Stomach smooth muscle (tissue), 2 donors: ENCODE results near the gene KIAA1586.
"Not testable (repeated sequence)": the region's sequence is repeated elsewhere in the genome, so short reads cannot be mapped to it uniquely, and the experiment has no call there.

Experiments
- H3K27ac ChIP-seq: one replicate; pipeline ENCODE4 v1.7.0; 2013; ENCODE audit warnings: mild to moderate bottlenecking, low read length, inconsistent platforms
- H3K27me3 ChIP-seq, 2 donors: one replicate each; pipeline ENCODE4 v1.7.0; 2013; ENCODE audit warnings: low read length in 2 of 2; ENCODE audit not compliant: insufficient read depth in 2 of 2, control insufficient read depth in 1 of 2
- H3K36me3 ChIP-seq, 2 donors: one replicate each; pipeline ENCODE4 v1.7.0; 2013; ENCODE audit warnings: low read length in 2 of 2; ENCODE audit not compliant: control insufficient read depth in 2 of 2, insufficient read depth in 2 of 2
- H3K4me1 ChIP-seq: one replicate; pipeline ENCODE4 v1.7.0; 2013; ENCODE audit warnings: low read length; ENCODE audit not compliant: control insufficient read depth, insufficient read depth
- H3K4me3 ChIP-seq, 2 donors: one replicate each; pipeline ENCODE4 v1.7.0; 2013; ENCODE audit warnings: low read length in 2 of 2
- H3K9ac ChIP-seq, 2 donors: one replicate each; pipeline ENCODE4 v1.7.0; 2013; ENCODE audit warnings: low read length in 2 of 2, mild to moderate bottlenecking in 1 of 2
- H3K9me3 ChIP-seq, 2 donors: one replicate each; pipeline ENCODE4 v1.7.0; 2013; ENCODE audit warnings: low read length in 2 of 2; ENCODE audit not compliant: control insufficient read depth in 2 of 2
- donor health status: healthy.
- donor health status: Pancreatic carcinoma.

KIAA1586 gene, protein sequence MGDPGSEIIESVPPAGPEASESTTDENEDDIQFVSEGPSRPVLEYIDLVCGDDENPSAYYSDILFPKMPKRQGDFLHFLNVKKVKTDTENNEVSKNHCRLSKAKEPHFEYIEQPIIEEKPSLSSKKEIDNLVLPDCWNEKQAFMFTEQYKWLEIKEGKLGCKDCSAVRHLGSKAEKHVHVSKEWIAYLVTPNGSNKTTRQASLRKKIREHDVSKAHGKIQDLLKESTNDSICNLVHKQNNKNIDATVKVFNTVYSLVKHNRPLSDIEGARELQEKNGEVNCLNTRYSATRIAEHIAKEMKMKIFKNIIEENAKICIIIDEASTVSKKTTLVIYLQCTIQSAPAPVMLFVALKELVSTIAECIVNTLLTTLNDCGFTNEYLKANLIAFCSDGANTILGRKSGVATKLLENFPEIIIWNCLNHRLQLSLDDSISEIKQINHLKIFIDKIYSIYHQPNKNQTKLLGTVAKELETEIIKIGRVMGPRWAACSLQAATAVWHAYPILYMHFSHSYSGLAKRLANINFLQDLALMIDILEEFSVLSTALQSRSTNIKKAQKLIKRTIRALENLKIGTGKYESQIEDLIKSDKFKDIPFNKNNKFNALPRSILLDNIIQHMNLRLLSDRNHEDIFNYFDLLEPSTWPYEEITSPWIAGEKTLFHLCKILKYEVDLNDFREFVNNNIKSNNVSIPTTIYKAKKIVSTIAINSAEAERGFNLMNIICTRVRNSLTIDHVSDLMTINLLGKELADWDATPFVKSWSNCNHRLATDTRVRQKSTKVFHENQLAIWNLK

DNA sequence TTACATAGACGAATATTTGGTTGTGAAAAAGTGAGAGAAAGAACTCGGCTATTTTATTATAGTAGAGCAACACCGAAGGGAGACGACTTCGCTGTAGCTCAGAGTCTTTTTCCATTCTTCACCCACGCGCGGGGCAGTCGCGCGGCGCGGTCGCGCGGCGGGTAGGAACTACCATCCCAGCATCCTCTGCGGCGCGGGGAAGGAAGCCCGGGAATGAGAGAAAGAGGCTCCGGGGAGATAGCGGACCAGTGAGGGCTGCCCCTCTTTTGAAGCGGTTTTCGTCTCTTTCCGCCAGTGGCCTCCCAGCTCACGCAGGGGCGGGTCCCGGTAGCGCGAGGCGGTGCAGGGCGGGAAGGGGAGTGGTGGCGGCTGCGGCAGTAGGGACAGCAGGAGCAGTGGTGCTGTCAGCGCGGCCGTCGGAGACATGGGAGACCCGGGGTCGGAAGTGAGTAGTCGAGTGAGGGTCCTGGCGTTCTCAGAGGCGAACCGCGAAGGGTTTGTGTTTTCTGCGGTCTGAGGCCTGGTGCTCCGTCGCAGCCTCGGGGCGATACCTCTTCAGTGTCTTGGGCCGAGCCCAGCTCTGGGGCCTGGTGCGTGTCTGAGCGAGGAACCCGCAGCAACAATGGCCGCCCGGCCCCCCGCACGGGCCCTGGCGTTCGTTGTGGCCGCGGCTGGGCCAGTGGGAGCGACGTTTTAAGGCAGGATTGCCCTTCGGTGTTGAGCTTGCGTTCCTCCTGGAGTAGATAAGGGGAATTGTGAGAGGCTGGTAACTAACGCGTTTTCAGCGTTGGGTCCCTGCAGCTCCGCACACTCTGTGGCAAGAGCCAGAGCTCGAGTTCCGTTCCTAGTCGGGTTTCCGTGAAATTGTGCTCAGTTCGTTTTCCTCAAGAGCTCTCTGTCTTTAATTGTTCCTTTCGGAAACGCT lies at the start of gene KIAA1586:
KIAA1586 (plus strand) TSS at position 362 of the 925 bp plus-strand sequence; CDS start at position 425, 63 bp downstream.
- H3K27ac ChIP-seq, H3K36me3 ChIP-seq, H3K27me3 ChIP-seq, H3K9me3 ChIP-seq, H3K4me1 ChIP-seq: not testable (repeated sequence)
- peak within 1 kb of the TSS; percentile 65 to 74 for H3K4me3 ChIP-seq
- H3K9ac ChIP-seq = peak within 1 kb of the TSS; percentile 14 to 58

DNA sequence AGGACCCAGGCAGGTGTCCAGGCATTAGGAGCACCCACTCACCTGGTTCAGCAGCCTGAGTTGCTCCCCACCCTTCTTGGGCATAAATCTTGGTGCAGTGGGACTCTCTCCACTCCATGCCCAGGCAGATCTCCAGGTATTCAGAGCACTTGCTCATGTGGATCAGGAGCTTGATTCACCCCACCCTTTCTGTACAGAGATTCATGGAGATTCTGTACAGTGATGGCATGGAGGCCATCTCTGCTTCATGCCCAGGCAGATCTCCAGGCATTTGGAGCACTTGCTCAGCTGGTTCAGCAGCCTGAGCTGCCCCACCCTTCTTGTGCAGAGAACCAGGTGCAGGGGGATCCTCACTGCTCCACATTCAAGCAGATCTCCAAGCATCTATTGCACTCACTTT lies 47.4 kb upstream of the KIAA1586 start:
- Histone ChIP-seq H3K4me3 (no peak overlapping the region), H3K36me3 (no peaks in the 10 kb centered on the region), H3K4me1 (no peaks in the 10 kb centered on the region), H3K9ac (no peak overlapping the region), H3K27ac (no peak overlapping the region), H3K27me3 (no peaks in the 10 kb centered on the region), H3K9me3 (peaks cover 0 to 8% of the 10 kb centered on the region in 2 donors)

DNA sequence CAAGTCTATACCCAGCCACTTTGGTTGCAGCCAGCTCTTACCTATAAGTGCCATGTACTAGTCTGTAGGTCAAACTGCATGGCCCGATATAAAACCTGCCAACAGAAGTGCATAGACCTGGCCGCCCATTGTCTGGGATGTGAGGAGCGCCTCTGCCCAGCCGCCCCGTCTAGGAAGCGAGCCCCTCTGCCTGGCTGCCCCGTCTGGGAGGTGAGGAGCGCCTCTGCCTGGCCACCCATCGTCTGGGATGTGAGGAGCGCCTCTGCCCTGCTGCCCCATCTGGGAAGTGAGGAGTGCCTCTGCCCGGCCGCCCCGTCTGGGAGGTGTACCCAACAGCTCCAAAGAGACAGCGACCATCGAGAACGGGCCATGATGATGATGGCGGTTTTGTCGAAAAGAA lies 46.7 kb upstream of the KIAA1586 start:
- not testable (repeated sequence) for H3K4me1 ChIP-seq, H3K27ac ChIP-seq, H3K9me3 ChIP-seq, H3K4me3 ChIP-seq, H3K36me3 ChIP-seq, H3K27me3 ChIP-seq, H3K9ac ChIP-seq

DNA sequence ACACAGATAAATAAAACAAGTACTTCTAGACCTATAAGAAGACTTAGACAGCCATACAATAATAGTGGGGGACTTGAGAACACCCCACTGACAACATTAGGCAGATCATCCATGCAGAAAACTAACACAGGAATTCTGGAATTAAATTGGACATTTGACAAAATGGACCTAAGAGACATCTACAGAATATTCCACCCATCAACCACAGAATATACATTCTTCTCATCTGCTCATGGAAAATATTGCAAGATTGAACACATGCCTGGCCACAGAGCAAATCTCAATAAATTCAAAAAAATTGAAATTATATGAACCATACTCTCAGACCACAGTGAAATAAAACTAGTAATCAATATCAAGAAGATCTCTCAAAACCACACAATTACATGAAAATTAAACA lies 44.3 kb upstream of the KIAA1586 start:
- Histone ChIP-seq H3K36me3 (no peaks in the 10 kb centered on the region), H3K27ac (no peak overlapping the region), H3K27me3 (no peaks in the 10 kb centered on the region), H3K4me1 (no peaks in the 10 kb centered on the region), H3K9ac (no peak overlapping the region), H3K9me3 (peaks cover 0 to 8% of the 10 kb centered on the region in 2 donors), H3K4me3 (no peak overlapping the region)

DNA sequence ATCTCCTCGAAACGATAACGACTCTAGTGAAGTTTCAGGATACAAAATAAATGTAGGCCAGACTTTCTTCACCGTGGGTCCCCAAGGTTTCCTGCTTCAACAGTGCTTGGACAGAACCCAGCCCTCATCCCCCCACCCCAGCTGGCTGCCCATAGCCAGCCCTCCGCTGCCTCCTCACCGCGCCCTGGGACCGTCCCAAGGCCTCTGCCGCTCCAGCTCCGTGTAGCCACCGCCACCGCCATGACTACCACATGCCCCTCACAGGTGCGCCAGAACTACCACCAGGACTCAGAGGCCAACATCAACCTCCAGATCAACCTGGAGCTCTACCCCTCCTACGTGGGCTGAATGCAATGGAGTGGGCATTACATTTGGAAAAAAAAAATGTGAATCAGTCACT lies 42.2 kb upstream of the KIAA1586 start:
- Histone ChIP-seq H3K36me3 (no peaks in the 10 kb centered on the region), H3K27ac (no peak overlapping the region), H3K27me3 (peaks cover 0 to 2% of the 10 kb centered on the region in 2 donors), H3K4me1 (no peaks in the 10 kb centered on the region), H3K4me3 (no peak overlapping the region), H3K9ac (no peak overlapping the region), H3K9me3 (peaks cover 0 to 3% of the 10 kb centered on the region in 2 donors)

DNA sequence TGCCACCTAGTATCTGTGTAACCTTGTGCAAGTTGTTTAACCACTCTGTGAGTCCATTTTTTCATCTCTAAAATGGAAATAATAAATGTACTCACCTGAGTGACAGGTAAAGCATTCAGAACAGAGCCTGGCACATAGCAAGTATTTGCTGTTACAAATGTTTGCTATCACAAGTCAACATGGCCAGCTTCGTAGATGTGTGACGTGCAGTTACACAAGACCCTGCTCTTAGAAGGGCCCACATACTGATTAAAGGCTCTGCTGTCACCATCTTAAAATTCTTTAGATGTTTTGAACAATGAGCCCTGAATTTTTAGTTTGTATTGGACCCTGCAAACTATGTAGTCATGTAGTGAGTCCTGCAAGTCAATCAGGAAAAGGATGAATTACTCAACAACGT lies 40.4 kb upstream of the KIAA1586 start:
- H3K9ac ChIP-seq = no peak overlapping the region
- H3K36me3 ChIP-seq = no peaks in the 10 kb centered on the region
- H3K9me3 ChIP-seq = no peaks in the 10 kb centered on the region
- peaks cover 0 to 2% of the 10 kb centered on the region in 2 donors for H3K27me3 ChIP-seq
- H3K27ac ChIP-seq = no peak overlapping the region
- H3K4me1 ChIP-seq = no peaks in the 10 kb centered on the region
- H3K4me3 ChIP-seq = no peak overlapping the region

DNA sequence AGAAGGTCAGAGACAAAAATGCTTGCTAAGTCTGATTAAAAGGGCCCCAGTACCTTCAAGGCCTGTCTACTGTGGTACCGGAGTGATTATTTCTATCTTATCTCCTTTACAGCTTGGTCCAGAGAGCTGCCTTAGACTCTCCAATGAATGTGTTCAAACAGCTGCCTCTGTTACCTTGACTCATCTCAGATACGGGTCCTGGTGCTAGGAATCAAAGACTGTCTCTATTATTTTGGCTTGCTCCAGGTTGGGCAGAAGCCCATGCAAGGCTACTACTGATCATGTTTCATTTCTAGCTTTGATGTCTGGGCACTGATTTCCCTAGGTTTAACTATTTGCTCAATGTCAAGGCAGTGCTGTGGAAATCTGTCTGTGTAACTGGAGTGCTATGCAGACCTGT lies 38.4 kb upstream of the KIAA1586 start:
- not testable (repeated sequence) for H3K9ac ChIP-seq, H3K27ac ChIP-seq, H3K9me3 ChIP-seq, H3K4me1 ChIP-seq, H3K4me3 ChIP-seq, H3K36me3 ChIP-seq, H3K27me3 ChIP-seq

DNA sequence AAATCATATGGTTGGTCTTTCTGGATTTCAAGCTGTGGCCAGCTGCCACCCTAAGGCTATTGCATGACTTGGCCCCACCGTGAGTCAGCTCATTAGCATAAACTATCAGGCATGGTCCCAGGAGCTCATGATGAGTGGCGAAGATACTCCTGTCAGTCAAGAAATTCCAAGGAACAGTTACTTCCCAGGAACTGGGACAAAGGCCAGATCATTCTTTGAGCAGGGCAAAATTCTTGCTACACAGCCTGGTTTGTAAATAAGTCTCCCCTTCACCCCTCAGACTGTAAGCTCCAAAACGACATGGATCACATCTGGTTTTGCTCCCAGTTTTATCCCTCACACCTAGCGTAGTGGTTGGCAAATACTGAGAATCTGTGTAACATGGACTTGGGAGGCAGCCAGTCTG lies 33.0 kb upstream of the KIAA1586 start:
- H3K9ac ChIP-seq = no peak overlapping the region
- H3K27me3 ChIP-seq = no peaks in the 10 kb centered on the region
- no peaks in the 10 kb centered on the region for H3K9me3 ChIP-seq
- H3K36me3 ChIP-seq = no peaks in the 10 kb centered on the region
- no peaks in the 10 kb centered on the region for H3K4me1 ChIP-seq
- H3K4me3 ChIP-seq = no peak overlapping the region
- no peak overlapping the region for H3K27ac ChIP-seq

DNA sequence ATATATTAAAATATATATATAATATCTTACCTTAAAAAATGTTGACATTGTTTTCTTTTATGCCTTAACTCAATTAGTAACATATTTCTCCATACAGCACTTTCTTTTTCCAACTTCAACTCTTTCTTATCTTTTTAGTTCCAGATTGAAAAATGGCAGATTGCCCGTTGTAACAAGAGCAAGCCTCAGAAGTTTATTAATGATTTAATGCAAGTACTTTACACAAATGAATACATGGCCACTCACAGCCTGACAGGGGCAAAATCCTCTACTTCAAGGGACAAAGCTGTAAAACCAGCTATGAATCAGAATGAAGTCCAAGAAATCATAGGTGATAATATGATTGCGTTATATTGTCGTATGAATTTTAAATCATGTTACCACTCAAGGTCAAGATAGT lies 29.4 kb upstream of the KIAA1586 start:
- Histone ChIP-seq H3K36me3 (no peaks in the 10 kb centered on the region), H3K9ac (no peak overlapping the region), H3K27ac (no peak overlapping the region), H3K4me3 (no peak overlapping the region), H3K9me3 (no peaks in the 10 kb centered on the region), H3K27me3 (no peaks in the 10 kb centered on the region), H3K4me1 (no peaks in the 10 kb centered on the region)

DNA sequence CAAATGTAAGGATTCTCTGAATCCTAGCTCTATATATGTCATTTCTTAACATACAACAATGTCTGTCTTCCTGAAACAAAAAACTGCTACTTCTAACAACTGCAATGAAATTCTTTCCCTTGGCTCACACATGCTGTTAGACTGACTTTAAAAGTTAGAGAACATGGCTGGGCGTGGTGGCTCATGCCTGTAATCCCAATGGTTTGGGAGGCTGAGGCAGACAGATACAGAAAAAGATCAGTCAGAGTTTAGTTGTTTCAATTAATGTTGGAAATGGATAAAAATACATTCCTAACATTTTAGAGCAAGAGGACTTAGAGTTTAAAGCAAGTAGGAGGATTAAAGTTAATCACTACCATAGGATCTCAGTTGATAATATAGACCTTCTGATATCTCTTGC lies 28.7 kb upstream of the KIAA1586 start:
- Histone ChIP-seq H3K4me3 (no peak overlapping the region), H3K4me1 (no peaks in the 10 kb centered on the region), H3K27me3 (no peaks in the 10 kb centered on the region), H3K9ac (no peak overlapping the region), H3K27ac (no peak overlapping the region), H3K36me3 (no peaks in the 10 kb centered on the region), H3K9me3 (no peaks in the 10 kb centered on the region)
